Uterus (tissue), 4 donors: ENCODE data around the gene CA6. TPM values are rescaled to one million over a fixed set of nuclear protein-coding genes. Genes with fewer than 3 reads are reported as not detected.

Experiments used
- DNase-seq, 2 donors: peaks; one replicate each; pipeline ENCODE4 v3.0.0-alpha.2; 2019 to 2020
- H3K27ac ChIP-seq, 2 donors: fragments of 200-600 bp; sonication (generic); 1 replicate in 1 of 2; 2 replicates in 1 of 2; pipeline ENCODE4 v1.5.1; 2016 to 2018
- H3K27me3 ChIP-seq, 2 donors: fragments of 200-600 bp; sonication (generic); one replicate each; pipeline ENCODE4 v1.5.1; 2018 to 2019; ENCODE audit warnings: control low read depth in 1 of 2
- H3K36me3 ChIP-seq, 2 donors: fragments of 200-600 bp; sonication (generic); one replicate each; pipeline ENCODE4 v1.5.1; 2019; ENCODE audit warnings: control low read depth in 1 of 2
- H3K4me1 ChIP-seq, 2 donors: fragments of 200-600 bp; sonication (generic); one replicate each; pipeline ENCODE4 v1.5.1; 2018 to 2019; ENCODE audit warnings: control low read depth in 1 of 2
- H3K4me3 ChIP-seq, 2 donors: fragments of 200-600 bp; sonication (generic); 1 replicate in 1 of 2; 2 replicates in 1 of 2; pipeline ENCODE4 v1.5.1; 2018 to 2019; ENCODE audit warnings: mild to moderate bottlenecking in 1 of 2
- H3K9me3 ChIP-seq, 2 donors: fragments of 200-600 bp; sonication (generic); one replicate each; pipeline ENCODE4 v1.5.1; 2019; ENCODE audit warnings: control low read depth in 1 of 2
- CTCF ChIP-seq, 4 experiments: fragments of 200-600 bp in 2 of 4; fragments of 450-650 bp in 2 of 4; sonication (generic) in 2 of 4; IDR thresholded peaks; one replicate each; pipeline ENCODE4 v1.5.1; 2016 to 2019; ENCODE audit warnings: antibody characterized with exemption in 4 of 4, mild to moderate bottlenecking in 2 of 4, moderate library complexity in 1 of 4
- POLR2A ChIP-seq, 2 donors: fragments of 450-650 bp; IDR thresholded peaks; one replicate each; pipeline ENCODE4 v1.6.1; 2016; ENCODE audit warnings: antibody characterized with exemption in 2 of 2, mild to moderate bottlenecking in 1 of 2, moderate library complexity in 1 of 2
- intact Hi-C: fragments of 100-400 bp; cut with DNase I; formaldehyde crosslinking; loops from one replicate; pipeline ENCODE4 v1.15.1; 2023; ENCODE audit warnings: low total_unique reads
- total RNA-seq, 4 donors: library from RNA; depleted of rRNA in 3 of 4; stranded (reverse); fragments of >200 nt in 3 of 4; gene quantifications; one replicate each; pipeline versions ENCODE4 v1.1.0 to v1.2.4, GENCODE V29; 2014 to 2023
- donor health status: DM: yes; HTN: yes; CAD: no.

CA6 gene
- total RNA-seq, 4 donors from 2014 or later, result not detected

- H3K27ac ChIP-seq, result no peak overlapping the region
- H3K4me1 ChIP-seq, result no peaks in the 10 kb centered on the region
- no peak for DNase-seq
- intact Hi-C loops, result no loop called here
- TF ChIP-seq POLR2A (IDR thresholded peaks at IDR 0.05), result no peak
- peak; percentile 8 to 31 (median 28) for TF ChIP-seq CTCF (IDR thresholded peaks at IDR 0.05)
- H3K4me3 ChIP-seq, result no peak overlapping the region
- H3K36me3 ChIP-seq, result no peaks in the 10 kb centered on the region
- no peaks in the 10 kb centered on the region for H3K27me3 ChIP-seq
- H3K9me3 ChIP-seq, result no peaks in the 10 kb centered on the region
These were observed 64.0 kb downstream of the CA6 start for GRCh38 chr1:9009438-9010370.

- Histone ChIP-seq H3K27me3 (no peaks in the 10 kb centered on the region), H3K36me3 (no peaks in the 10 kb centered on the region), H3K9me3 (no peaks in the 10 kb centered on the region), H3K4me1 (no peaks in the 10 kb centered on the region), H3K27ac (no peak overlapping the region), H3K4me3 (no peak overlapping the region)
- peak in 1 of 2 donors; percentile 42 for DNase-seq
- TF ChIP-seq POLR2A (IDR thresholded peaks at IDR 0.05) (no peak), CTCF (IDR thresholded peaks at IDR 0.05) (no peak)
- intact Hi-C loops, result no loop called here
These were observed 65.2 kb downstream of the CA6 start for GRCh38 chr1:9010781-9011323.

- Histone ChIP-seq H3K36me3 (no peaks in the 10 kb centered on the region), H3K9me3 (no peaks in the 10 kb centered on the region), H3K4me1 (no peaks in the 10 kb centered on the region), H3K4me3 (no peak overlapping the region), H3K27me3 (no peaks in the 10 kb centered on the region), H3K27ac (no peak overlapping the region)
- no peak for DNase-seq
- intact Hi-C loops, result no loop called here
- no peak for TF ChIP-seq CTCF (IDR thresholded peaks at IDR 0.05)
- TF ChIP-seq POLR2A (IDR thresholded peaks at IDR 0.05), result no peak
These were observed 68.2 kb downstream of the CA6 start for GRCh38 chr1:9013819-9014218.

GRCh38 chr1:9014475-9015375, 69.1 kb downstream of the CA6 start:
- Histone ChIP-seq H3K9me3 (no peaks in the 10 kb centered on the region), H3K27ac (no peak overlapping the region), H3K4me1 (no peaks in the 10 kb centered on the region), H3K4me3 (no peak overlapping the region), H3K27me3 (no peaks in the 10 kb centered on the region), H3K36me3 (no peaks in the 10 kb centered on the region)
- intact Hi-C loops, result no loop called here
- TF ChIP-seq CTCF (IDR thresholded peaks at IDR 0.05), result no peak
- no peak for TF ChIP-seq POLR2A (IDR thresholded peaks at IDR 0.05)
- no peak for DNase-seq
